Motor neuron (in vitro differentiated cells): ENCODE measurements around the gene GRIA4. TPM values are rescaled to one million over a fixed set of nuclear protein-coding genes. Genes with fewer than 3 reads are reported as not detected.
A peak's percentile ranks its signal among the peaks of the same experiment; 100 is the strongest.

Experiments used
- ATAC-seq, 8 experiments: fragments of 200-7000 bp; cut with Tn5 transposase; replicated peaks in 6 of 8; 2 replicates each; pipeline ENCODE4 v1.8.0; 2021; ENCODE audit warnings: mild to moderate bottlenecking in 8 of 8, moderate library complexity in 8 of 8
- H3K27ac ChIP-seq, 2 donors: fragments of 250-450 bp; sonication (Bioruptor Pico); 2 replicates each; pipeline ENCODE4 v1.9.0; 2021; ENCODE audit warnings: antibody characterized with exemption in 2 of 2, mild to moderate bottlenecking in 2 of 2, moderate library complexity in 1 of 2
- H3K4me1 ChIP-seq, 2 donors: fragments of 250-450 bp; sonication (Bioruptor Pico); replicated peaks in 1 of 2; 2 replicates each; pipeline ENCODE4 v1.6.1; 2021; ENCODE audit warnings: antibody characterized with exemption in 2 of 2, mild to moderate bottlenecking in 2 of 2, moderate library complexity in 1 of 2
- H3K4me3 ChIP-seq, 5 donors: fragments of 250-450 bp; sonication (Bioruptor Pico); 2 replicates each; pipeline ENCODE4 v1.9.0; 2021; ENCODE audit warnings: antibody characterized with exemption in 5 of 5, mild to moderate bottlenecking in 5 of 5, moderate library complexity in 4 of 5
- WGBS, 10 experiments: fragments of 450-650 bp; shearing (Covaris generic); methylation state at CpG; one replicate each; pipeline ENCODE4 v1.0.0; 2022; 5-methylcytosine and 5-hydroxymethylcytosine counted together
- in situ Hi-C, 9 experiments: fragments of 400-800 bp; cut with MboI; loops; one replicate each; pipeline ENCODE4 v1.15.0; 2021; ENCODE audit warnings: low sequenced_read_pairs in 9 of 9, low pct_unique_long_range_greater_than_20kb in 2 of 9; ENCODE audit not compliant: unreplicated experiment in 9 of 9
- total RNA-seq, 8 experiments: library from RNA; unstranded; fragments of 300-600 nt; gene quantifications; 2 replicates each; pipeline versions ENCODE4 v1.2.3 to v1.2.4, GENCODE V29; 2022

Gene GRIA4
- total RNA-seq: 10 to 100 TPM in 7 of 8 experiments, 1 to 10 TPM in 1; 3.0 to 60.4 (median 46.2) TPM

DNA sequence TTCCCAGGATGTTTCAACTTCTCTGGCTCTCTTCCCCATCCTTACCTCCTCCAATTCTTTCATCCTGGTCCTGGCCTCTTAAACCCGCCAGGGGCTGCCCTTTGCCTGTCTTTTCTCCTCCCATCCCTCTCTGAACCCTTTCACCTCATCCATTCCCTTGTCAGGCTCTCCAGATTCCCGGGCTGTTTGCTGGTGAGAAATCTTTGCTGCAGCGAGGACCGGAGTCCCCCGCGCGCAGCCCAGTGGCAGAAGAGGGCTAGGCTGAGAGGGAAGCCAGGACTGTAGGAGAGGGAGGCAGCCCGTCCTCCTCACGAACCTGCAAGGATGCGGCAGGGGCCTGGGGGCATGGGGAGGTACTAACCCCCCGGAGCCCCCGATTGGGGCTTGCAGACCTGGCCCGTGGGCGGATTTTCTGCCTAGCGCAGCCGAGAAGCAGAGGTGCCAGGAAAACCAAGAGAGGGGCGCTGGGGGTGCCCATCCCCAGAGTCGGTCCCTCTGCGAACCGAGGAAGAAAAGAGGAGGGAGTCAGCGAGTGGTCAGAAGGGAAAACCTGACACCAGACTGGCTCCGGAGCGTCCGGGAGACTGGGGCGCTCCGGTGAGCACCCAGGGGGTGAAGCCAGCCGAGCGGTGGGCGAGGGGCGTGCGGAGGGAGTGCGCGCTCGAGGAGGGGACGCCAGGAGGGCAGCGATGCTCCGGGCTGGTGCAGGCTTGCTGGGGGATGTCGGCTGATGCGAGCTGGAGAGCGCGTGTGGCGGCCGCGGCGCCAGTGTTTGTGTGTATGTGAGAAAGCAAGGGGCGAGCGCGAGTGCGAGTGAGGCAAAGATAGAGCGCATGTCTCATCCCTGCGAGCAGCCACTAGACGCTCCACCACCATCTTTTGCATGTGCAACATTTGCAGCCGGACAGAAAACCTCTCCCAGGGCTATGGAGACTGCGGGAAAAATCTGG, at the start of gene GRIA4:
Gene GRIA4, plus strand, starts transcription at position 242 of the 950 bp plus-strand sequence. CDS start 925 bp downstream, outside the sequence.
- H3K27ac ChIP-seq: peak within 1 kb of the TSS; percentile 47 to 87

DNA sequence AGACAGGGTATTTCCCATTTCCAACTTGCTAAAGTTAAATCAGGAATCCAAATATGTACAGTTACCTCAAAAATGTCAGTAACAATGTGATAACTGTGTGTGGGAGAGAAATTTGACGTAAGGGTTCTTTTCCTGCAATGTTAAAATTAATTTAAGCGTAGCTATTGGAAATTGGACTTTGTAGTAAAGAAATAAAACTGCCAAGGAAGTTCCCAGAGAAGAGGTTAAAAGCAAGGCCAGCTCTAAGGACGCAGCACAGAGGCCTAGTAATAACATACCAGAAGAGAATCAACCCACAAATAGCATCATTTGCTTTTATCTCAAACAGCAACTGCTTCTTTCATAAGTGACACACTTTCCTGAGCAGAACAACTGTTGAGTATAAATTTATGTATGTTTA, 36.8 kb upstream of the GRIA4 start:
- no peaks in the 10 kb centered on the region for H3K4me1 ChIP-seq
- no peak overlapping the region for H3K27ac ChIP-seq
- no peak for ATAC-seq
- H3K4me3 ChIP-seq: no peak overlapping the region
- in situ Hi-C loops: no loop called here
- WGBS, 10 experiments: 44 to 100% (median 91%) methylated on average over 2 to 3 of the region's 3 CpGs; no CpG with 5 or more reads in 1 of the 10 experiments

More for the DNA sequence above, at the start of gene GRIA4:
- Histone ChIP-seq H3K4me1 (peaks cover 3 to 4% of the 10 kb centered on the region in 2 donors), H3K4me3 (peak within 1 kb of the TSS; percentile 47 to 81 (median 61))
- in situ Hi-C loops: no loop called here
- 0 to 3% (median 0%) methylated on average over 2 to 15 of the region's 54 CpGs for WGBS, 10 experiments
- ATAC-seq: peak; percentile 75 to 85 (median 81)

DNA sequence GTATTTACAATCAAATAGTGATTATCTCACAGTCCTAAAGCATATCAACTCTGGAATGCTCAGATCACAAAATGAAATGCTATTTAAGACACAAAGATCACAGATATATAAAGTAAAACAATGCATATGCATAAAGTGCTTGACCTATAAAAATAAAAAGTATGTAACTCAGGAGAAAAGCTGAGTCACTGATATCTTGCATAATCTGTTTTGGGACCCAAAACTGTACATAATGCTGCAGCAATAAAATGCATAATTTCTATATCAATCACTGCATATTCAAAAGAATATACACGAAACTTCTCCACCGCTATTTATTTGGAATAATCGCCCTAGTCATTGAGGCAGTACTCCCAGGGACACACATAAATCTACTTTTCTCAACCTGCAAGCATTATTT, 34.9 kb upstream of the GRIA4 start:
- no peak for ATAC-seq
- 28 to 93% (median 87%) methylated on average over 3 of the region's 3 CpGs; no CpG with 5 or more reads in 3 of the 10 experiments for WGBS, 10 experiments
- no peak overlapping the region for H3K4me3 ChIP-seq
- in situ Hi-C loops: no loop called here
- no peak overlapping the region for H3K27ac ChIP-seq
- H3K4me1 ChIP-seq: no peaks in the 10 kb centered on the region

GRCh38 chr11:105577641-105578040, 32.2 kb upstream of the GRIA4 start:
- 29 to 100% (median 81%) methylated on average over 1 to 2 of the region's 2 CpGs for WGBS, 10 experiments
- Histone ChIP-seq H3K4me1 (no peaks in the 10 kb centered on the region), H3K4me3 (no peak overlapping the region), H3K27ac (no peak overlapping the region)
- in situ Hi-C loops: no loop called here
- ATAC-seq: peak in 5 of 8 experiments; percentile 50 to 82 (median 66)

DNA sequence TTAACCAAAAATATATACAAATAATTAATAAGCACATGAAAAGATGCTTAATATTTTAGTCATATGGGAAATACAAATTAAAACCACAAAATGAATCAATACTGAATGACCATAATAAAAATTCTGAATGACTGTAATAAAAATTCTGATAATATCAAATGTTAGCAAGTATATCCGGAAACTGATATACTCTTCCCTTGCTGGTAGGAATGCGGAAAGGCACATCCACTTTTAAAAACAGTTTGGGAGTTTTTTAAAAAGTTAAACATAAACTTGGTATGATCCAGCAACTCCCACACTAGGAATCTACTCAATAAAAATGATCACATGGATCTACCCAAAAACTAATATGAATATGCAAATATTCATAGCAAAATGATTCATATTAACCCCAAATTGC, 30.8 kb upstream of the GRIA4 start:
- ATAC-seq: peak in 2 of 8 experiments; percentile 16 to 21
- H3K4me3 ChIP-seq: no peak overlapping the region
- WGBS, 10 experiments: 21 to 100% (median 93%) methylated on average over 1 to 2 of the region's 2 CpGs; no CpG with 5 or more reads in 1 of the 10 experiments
- H3K4me1 ChIP-seq: no peaks in the 10 kb centered on the region
- in situ Hi-C loops: no loop called here
- no peak overlapping the region for H3K27ac ChIP-seq

GRCh38 chr11:105582497-105582896, 27.4 kb upstream of the GRIA4 start:
- no peak for ATAC-seq
- in situ Hi-C loops: no loop called here
- Histone ChIP-seq H3K27ac (no peak overlapping the region), H3K4me3 (no peak overlapping the region), H3K4me1 (no peaks in the 10 kb centered on the region)
- WGBS, 10 experiments: 20 to 100% (median 57%) methylated on average over 1 to 4 of the region's 4 CpGs; no CpG with 5 or more reads in 1 of the 10 experiments

DNA sequence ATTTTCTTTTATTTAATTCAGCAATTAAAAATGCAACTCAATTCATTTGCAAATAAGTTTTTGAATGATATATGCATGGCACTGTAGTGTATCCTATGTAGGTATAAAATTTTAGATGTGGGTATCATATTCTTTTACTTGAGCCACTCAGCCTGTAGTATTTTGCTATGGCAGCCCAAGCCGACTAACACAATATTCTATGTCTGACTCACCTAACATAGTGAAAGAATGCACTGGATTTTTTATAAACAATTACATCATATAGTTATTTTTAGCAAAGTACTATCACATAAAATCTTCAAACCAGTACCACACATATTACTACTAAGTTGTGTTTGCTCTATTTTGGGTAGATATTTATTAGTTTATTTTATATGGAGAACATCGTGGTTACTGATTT, 21.9 kb upstream of the GRIA4 start:
- no peak overlapping the region for H3K27ac ChIP-seq
- 0 to 100% (median 79%) methylated on average over 1 to 2 of the region's 2 CpGs; no CpG with 5 or more reads in 4 of the 10 experiments for WGBS, 10 experiments
- H3K4me1 ChIP-seq: peaks cover 0 to 3% of the 10 kb centered on the region in 2 donors
- ATAC-seq: peak in 7 of 8 experiments; percentile 38 to 81 (median 69)
- no peak overlapping the region for H3K4me3 ChIP-seq
- in situ Hi-C loops: no loop called here

GRCh38 chr11:105589346-105589745, 20.5 kb upstream of the GRIA4 start:
- peaks cover 0 to 3% of the 10 kb centered on the region in 2 donors for H3K4me1 ChIP-seq
- no peak for ATAC-seq
- no peak overlapping the region for H3K4me3 ChIP-seq
- in situ Hi-C loops: no loop called here
- 41 to 89% (median 80%) methylated on average over 2 to 4 of the region's 4 CpGs; no CpG with 5 or more reads in 1 of the 10 experiments for WGBS, 10 experiments
- no peak overlapping the region for H3K27ac ChIP-seq

DNA sequence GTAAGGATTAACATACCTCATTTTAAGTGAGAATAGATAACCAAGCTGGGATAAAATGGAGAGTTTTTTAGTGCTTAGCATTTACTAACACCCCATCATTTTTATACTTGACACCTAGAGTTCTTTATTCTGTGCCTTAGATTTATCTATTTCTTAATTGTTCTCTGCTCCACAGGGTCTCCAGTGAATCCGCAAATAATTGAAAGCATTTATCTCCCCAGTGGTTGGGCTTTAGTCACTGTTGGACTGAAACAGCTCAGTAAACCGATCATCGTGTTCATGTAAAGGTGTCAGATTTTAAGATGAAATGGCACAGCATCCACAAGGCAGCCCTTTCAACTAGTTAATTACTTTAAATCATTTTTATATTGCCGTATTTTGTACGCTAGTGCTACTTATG, 17.8 kb upstream of the GRIA4 start:
- WGBS, 10 experiments: 23 to 82% (median 45%) methylated on average over 3 to 5 of the region's 5 CpGs; no CpG with 5 or more reads in 2 of the 10 experiments
- H3K4me1 ChIP-seq: peaks cover 0 to 3% of the 10 kb centered on the region in 2 donors
- in situ Hi-C loops: no loop called here
- H3K27ac ChIP-seq: no peak overlapping the region
- H3K4me3 ChIP-seq: no peak overlapping the region
- peak in 5 of 8 experiments; percentile 60 to 97 (median 88) for ATAC-seq

GRCh38 chr11:105598371-105598770, 11.5 kb upstream of the GRIA4 start:
- in situ Hi-C loops: no loop called here
- Histone ChIP-seq H3K4me3 (no peak overlapping the region), H3K4me1 (no peaks in the 10 kb centered on the region), H3K27ac (no peak overlapping the region)
- no peak for ATAC-seq
- 0 to 92% (median 62%) methylated on average over 1 of the region's 1 CpG; no CpG with 5 or more reads in 1 of the 10 experiments for WGBS, 10 experiments

- no peak for ATAC-seq
- no peaks in the 10 kb centered on the region for H3K4me1 ChIP-seq
- in situ Hi-C loops: no loop called here
- no peak overlapping the region for H3K4me3 ChIP-seq
- H3K27ac ChIP-seq: no peak overlapping the region
These were observed 6.7 kb upstream of the GRIA4 start for GRCh38 chr11:105603156-105603555.

DNA sequence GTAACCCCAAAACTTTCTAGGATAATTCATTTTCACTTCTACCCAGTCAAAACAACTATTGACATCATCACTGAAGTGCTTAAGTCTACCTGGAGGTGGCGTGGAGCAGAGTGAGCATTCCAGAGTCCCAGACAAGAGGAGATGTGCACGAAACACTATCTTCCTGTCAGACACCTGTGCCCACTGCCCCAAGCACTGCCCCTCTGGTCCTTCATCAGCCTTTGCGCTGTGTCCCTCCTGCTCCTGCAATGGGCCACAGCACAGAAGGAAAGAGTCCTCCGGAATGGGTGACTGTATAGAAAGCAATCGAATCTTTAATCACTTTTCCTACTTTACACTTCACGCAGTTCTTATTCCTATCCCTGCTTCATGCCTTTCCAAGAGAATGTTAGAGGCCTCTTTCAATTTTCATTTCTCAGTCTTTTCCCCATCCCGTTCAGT, 512 bp upstream of the GRIA4 start:
- H3K27ac ChIP-seq: no peak overlapping the region
- peak; percentile 4 to 54 (median 19) for ATAC-seq

DNA sequence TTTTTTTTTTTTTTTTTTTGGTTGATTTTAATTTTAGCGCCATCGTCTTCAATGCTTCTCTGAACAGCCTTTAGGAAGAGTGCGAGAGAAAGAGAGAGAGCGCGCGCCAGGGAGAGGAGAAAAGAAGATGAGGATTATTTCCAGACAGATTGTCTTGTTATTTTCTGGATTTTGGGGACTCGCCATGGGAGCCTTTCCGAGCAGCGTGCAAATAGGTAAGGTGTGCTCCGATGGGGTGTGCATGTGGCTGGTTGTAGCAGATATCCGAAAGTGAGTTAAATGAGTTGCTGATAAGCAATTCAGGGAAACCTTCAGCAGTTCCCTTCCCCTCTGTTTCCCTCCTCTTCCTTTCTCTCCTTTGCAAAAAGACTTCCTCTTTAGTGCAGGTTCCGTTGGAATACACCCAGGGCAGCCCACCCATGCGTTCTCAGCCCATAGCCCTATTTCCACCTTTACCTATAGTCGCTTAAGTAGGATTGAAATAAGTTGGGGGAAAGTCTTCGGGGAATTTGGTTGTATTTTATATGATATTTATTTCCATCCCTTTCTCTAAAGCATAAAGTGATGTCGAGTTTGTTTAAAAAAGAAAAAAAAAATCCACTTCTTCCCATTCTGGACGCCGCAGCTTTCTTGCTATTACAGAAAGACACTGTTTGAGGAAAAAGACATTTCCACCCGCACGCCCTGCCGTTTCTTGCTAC, 1.1 kb downstream of the GRIA4 start:
- Histone ChIP-seq H3K4me3 (peak overlapping the region; percentile 47 to 81 (median 61)), H3K27ac (peak overlapping the region; percentile 47 to 87), H3K4me1 (peaks cover 4 to 7% of the 10 kb centered on the region in 2 donors)
- peak in 4 of 8 experiments; percentile 1 to 8 (median 4) for ATAC-seq
- WGBS, 10 experiments: 0 to 4% (median 0%) methylated on average over 3 to 20 of the region's 21 CpGs
- in situ Hi-C loops: no loop called here

More for the DNA sequence above, 512 bp upstream of the GRIA4 start:
- in situ Hi-C loops: no loop called here
- peaks cover 3 to 4% of the 10 kb centered on the region in 2 donors for H3K4me1 ChIP-seq
- WGBS, 10 experiments: 6 to 79% (median 24%) methylated on average over 2 to 5 of the region's 7 CpGs; no CpG with 5 or more reads in 2 of the 10 experiments
- H3K4me3 ChIP-seq: peak overlapping the region; percentile 47 to 81 (median 61)
